ENCODE results near the gene LRG1.

DNA sequence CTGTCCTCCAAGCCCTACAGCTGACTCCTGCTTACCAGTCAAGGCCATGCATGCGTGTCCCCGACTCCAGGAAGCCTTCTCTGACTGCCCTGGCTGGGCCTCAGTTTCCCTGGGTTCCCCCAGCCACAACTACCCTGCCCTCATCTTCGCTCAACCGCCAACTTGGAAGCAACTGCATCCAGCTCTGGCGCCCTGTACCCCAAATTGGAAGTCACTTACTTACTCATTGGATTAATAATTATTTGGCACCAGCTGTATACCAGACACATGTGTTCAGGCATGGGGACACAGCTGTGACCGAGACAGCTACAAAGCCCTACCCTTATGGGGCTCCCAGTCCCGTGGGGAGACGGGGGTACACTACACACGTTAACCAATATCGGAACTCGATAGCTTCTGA is 30.6 kb upstream of the LRG1 start:
- TF ChIP-seq, protein P1, sequence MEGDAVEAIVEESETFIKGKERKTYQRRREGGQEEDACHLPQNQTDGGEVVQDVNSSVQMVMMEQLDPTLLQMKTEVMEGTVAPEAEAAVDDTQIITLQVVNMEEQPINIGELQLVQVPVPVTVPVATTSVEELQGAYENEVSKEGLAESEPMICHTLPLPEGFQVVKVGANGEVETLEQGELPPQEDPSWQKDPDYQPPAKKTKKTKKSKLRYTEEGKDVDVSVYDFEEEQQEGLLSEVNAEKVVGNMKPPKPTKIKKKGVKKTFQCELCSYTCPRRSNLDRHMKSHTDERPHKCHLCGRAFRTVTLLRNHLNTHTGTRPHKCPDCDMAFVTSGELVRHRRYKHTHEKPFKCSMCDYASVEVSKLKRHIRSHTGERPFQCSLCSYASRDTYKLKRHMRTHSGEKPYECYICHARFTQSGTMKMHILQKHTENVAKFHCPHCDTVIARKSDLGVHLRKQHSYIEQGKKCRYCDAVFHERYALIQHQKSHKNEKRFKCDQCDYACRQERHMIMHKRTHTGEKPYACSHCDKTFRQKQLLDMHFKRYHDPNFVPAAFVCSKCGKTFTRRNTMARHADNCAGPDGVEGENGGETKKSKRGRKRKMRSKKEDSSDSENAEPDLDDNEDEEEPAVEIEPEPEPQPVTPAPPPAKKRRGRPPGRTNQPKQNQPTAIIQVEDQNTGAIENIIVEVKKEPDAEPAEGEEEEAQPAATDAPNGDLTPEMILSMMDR (IDR thresholded peaks at IDR 0.05): no peak
- TF ChIP-seq POLR2A (IDR thresholded peaks at IDR 0.05; ENCODE audit: low read depth) (no peak), POLR2AphosphoS5 (IDR thresholded peaks at IDR 0.05) (no peak)
